ENCODE measurements around the gene ANKRD55. TPM values are rescaled to one million over a fixed set of nuclear protein-coding genes. Genes with fewer than 3 reads are reported as not detected.
"Not testable (repeated sequence)": the region's sequence is repeated elsewhere in the genome, so short reads cannot be mapped to it uniquely, and the experiment has no call there.

Gene ANKRD55
- total RNA-seq, 1 donor from 2014 or later: 0.79 TPM

- no peak overlapping the region for H3K27ac Mint-ChIP-seq
- intact Hi-C loops (cut with micrococcal nuclease): no loop called here
- DNase-seq: no peak
- H3K36me3 Mint-ChIP-seq (ENCODE audit: low read depth): no peaks in the 10 kb centered on the region
- peaks cover 38% of the 10 kb centered on the region for H3K4me1 Mint-ChIP-seq
- no peaks in the 10 kb centered on the region for H3K27me3 Mint-ChIP-seq
- no peak overlapping the region for H3K4me3 Mint-ChIP-seq
- peaks cover 7% of the 10 kb centered on the region for H3K9me3 Mint-ChIP-seq
Observed at GRCh38 chr5:56085193-56085592, 147.9 kb downstream of the ANKRD55 start.

DNA sequence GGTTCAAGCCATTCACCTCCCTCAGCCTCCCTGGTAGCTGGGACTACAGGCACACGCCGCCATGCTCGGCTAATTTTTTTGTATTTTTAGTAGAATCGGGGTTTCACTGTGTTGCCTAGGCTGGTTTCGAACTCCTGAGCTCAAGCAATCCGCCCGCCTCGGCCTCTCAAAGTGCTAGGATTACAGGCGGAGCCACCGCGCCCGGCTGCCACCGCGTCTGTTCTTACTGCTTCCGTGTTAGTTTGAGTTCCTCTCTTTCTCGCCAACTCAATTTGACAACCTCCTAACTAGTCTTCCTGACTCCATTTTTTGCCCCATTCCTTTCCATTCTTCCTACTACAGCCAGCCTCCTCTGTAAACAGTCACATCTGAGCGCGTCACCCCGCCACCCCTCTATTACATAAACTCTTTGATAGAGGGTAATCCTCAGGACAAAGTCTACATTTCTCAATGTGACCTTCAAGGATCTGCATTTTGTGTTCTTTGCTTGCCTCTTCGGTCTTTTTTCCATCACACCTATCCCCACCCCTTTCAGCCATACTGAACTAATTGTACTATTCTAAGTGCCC is 149.8 kb downstream of the ANKRD55 start:
- peak overlapping the region; percentile 12 for H3K4me3 Mint-ChIP-seq
- H3K36me3 Mint-ChIP-seq (ENCODE audit: low read depth): no peaks in the 10 kb centered on the region
- H3K27ac Mint-ChIP-seq: no peak overlapping the region
- no peak for DNase-seq
- H3K27me3 Mint-ChIP-seq: peaks cover 2% of the 10 kb centered on the region
- H3K4me1 Mint-ChIP-seq: peaks cover 26% of the 10 kb centered on the region
- intact Hi-C loops (cut with micrococcal nuclease): no loop called here
- peaks cover 7% of the 10 kb centered on the region for H3K9me3 Mint-ChIP-seq

DNA sequence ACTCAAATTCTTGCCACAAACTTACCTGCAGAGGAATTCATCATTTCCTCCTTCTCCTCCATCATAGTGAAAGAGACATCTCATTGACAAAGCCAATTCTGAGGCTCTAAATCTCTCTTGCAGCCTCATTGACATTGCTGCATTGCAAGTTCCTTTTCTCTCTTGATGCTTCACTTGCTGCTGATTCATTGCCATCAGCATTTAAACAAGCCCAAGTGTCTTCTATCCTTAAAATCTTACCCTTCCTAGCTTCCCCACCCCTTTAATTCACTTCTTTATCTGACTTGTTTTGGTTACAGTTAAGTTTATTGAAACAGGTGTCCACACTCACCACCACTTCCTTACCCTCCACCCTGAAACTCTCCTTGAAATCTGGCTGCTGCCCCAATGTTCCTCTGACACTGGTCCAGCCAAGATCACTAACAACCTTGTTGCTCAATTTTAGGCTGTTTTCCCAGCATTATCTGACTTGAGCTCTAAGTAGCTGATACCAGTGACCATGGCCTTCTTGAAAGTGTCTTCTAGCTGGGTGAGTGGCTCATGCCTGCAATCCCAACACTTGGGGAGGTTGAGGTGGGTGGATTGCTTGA is 152.0 kb downstream of the ANKRD55 start:
- H3K27ac Mint-ChIP-seq: peak overlapping the region; percentile 43
- not testable (repeated sequence) for H3K9me3 Mint-ChIP-seq; H3K27me3 Mint-ChIP-seq; H3K36me3 Mint-ChIP-seq (ENCODE audit: low read depth)
- DNase-seq: peak; percentile 74
- peaks cover 28% of the 10 kb centered on the region for H3K4me1 Mint-ChIP-seq
- peak overlapping the region; percentile 28 for H3K4me3 Mint-ChIP-seq
- intact Hi-C loops (cut with micrococcal nuclease): loop anchor here (1.0 to 2.0 kb wide), 4 partner anchors 8 to 68 kb away; no protein-coding TSS in a partner anchor

DNA sequence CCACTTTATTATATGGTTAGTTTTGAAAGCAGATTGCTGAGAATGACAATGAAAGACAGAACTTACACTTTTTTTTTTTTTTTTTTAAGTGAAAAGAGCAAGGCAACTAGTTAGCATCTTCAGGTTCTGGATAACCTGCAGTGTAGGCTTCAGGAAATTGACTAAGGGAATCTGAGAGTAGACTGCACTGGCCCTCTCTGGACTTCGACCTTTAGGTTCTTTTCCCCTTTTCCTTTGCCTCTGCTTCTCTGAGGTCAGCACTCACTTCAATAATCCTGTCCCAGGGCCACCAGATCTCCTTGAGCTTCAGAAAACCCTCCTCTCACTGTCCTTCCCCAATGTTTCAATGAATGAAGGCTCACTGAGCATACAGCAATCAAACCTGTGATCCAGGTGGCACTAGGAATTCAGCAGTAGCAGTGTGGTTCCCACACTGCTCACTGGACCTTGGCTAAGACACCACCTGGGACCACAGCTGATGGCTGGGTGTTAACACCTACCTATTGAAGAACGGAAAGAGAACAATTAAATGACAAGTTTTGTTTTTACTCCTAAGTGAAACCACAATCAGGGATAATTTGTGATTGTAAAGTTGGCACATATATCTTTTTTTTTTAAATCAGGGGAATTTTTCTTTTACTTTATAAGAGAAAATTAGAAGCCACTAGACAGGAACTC is 152.6 kb downstream of the ANKRD55 start:
- Mint-ChIP-seq H3K4me1 (peaks cover 28% of the 10 kb centered on the region), H3K27me3 (peaks cover 2% of the 10 kb centered on the region), H3K27ac (peak overlapping the region; percentile 65), H3K36me3 (ENCODE audit: low read depth) (no peaks in the 10 kb centered on the region), H3K9me3 (peaks cover 7% of the 10 kb centered on the region), H3K4me3 (no peak overlapping the region)
- intact Hi-C loops (cut with micrococcal nuclease): loop anchor here (1.0 to 2.0 kb wide), 4 partner anchors 9 to 68 kb away; no protein-coding TSS in a partner anchor
- DNase-seq: peak; percentile 71

DNA sequence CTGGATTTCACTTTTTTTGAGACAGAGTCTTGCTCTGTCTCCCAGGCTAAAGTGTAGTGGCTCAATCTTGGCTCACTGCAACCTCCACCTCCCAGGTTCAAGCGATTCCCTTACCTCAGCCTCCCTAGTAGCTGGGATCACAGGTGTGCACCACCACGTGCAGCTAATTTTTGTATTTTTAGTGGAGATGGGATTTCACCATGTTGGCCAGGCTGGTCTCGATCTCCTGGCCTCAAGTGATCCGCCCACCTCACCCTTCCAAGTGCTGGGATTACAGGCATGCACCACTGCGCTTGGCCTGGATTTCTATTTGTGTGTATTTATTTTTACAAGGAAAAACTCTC is 154.0 kb downstream of the ANKRD55 start:
- H3K27me3 Mint-ChIP-seq; H3K4me3 Mint-ChIP-seq; H3K27ac Mint-ChIP-seq; H3K36me3 Mint-ChIP-seq (ENCODE audit: low read depth); H3K9me3 Mint-ChIP-seq; intact Hi-C loops (cut with micrococcal nuclease); DNase-seq: not testable (repeated sequence)
- H3K4me1 Mint-ChIP-seq: peaks cover 22% of the 10 kb centered on the region

DNA sequence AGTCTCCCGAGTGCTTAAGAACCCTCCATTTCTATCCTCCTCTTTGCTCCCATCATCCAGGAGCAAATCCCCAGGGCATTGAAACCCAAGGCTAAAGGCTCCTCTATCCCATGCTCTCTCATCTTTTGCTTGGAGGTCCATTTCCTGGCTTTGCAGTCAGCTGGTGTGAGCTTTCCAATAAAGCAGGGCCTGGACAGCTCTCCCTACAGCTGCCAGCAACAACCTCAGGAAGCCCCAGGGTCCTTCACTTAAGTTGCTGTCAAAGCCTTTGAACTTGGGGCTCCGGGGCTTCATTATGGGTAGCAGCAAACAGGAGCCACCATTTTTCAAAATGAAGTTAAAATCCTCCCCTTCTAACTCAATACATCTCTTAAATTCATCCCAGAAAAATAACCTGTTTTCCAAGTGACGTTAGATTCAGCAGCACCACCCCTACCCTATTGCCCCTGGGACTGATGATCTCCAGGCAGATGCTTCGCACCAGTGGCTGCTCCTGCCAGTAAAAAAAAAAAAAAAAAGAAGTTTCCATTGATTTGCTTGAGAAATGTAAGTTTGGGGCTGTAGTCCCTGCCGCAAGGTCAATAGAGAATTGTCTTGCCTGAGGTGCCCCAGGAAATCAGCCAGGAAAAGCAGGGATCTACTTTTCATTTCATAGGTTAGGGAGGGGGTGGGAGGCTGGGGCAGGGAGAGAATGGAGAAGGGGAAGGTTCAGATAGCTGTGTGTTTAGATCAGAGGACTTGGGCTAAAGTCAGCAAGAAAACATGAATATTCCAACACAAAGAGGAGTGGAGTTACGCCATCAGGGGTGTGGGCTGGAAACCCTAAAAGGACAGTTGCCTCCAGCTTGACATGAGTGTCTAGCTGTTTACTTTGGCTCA is 154.6 kb downstream of the ANKRD55 start:
- Mint-ChIP-seq H3K4me3 (no peak overlapping the region), H3K4me1 (peaks cover 23% of the 10 kb centered on the region), H3K27ac (no peak overlapping the region), H3K27me3 (peaks cover 2% of the 10 kb centered on the region), H3K36me3 (ENCODE audit: low read depth) (no peaks in the 10 kb centered on the region), H3K9me3 (peaks cover 6% of the 10 kb centered on the region)
- DNase-seq: no peak
- intact Hi-C loops (cut with micrococcal nuclease): no loop called here

DNA sequence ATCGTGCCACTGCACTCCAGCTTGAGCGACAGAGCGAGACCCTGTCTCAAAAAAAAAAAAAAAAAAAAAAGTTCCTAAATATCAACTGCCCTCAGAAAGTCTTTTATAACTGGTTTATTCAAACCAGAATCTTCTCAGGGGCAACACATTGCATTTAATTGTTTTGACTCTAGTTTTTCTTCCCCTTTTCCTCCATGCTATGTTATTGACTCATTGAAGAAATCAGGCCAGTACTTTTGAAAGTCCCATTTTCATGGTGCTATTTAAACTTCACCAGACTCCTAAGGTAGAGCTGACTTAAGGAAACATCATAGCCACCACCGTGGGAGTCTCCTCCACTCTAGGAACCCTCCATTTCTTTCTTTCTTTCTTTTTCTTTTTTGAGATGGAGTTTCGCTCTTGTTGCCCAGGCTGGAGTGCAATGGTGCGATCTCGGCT is 155.3 kb downstream of the ANKRD55 start:
- intact Hi-C loops (cut with micrococcal nuclease): no loop called here
- peaks cover 3% of the 10 kb centered on the region for H3K9me3 Mint-ChIP-seq
- peaks cover 2% of the 10 kb centered on the region for H3K27me3 Mint-ChIP-seq
- H3K27ac Mint-ChIP-seq: no peak overlapping the region
- no peak for DNase-seq
- peaks cover 28% of the 10 kb centered on the region for H3K4me1 Mint-ChIP-seq
- no peaks in the 10 kb centered on the region for H3K36me3 Mint-ChIP-seq (ENCODE audit: low read depth)
- H3K4me3 Mint-ChIP-seq: no peak overlapping the region

- Mint-ChIP-seq H3K9me3 (no peaks in the 10 kb centered on the region), H3K27ac (no peak overlapping the region), H3K4me1 (peaks cover 25% of the 10 kb centered on the region), H3K36me3 (ENCODE audit: low read depth) (peaks cover 3% of the 10 kb centered on the region), H3K27me3 (peaks cover 2% of the 10 kb centered on the region), H3K4me3 (no peak overlapping the region)
- no peak for DNase-seq
- intact Hi-C loops (cut with micrococcal nuclease): no loop called here
Observed at GRCh38 chr5:56076486-56076885, 156.6 kb downstream of the ANKRD55 start.

DNA sequence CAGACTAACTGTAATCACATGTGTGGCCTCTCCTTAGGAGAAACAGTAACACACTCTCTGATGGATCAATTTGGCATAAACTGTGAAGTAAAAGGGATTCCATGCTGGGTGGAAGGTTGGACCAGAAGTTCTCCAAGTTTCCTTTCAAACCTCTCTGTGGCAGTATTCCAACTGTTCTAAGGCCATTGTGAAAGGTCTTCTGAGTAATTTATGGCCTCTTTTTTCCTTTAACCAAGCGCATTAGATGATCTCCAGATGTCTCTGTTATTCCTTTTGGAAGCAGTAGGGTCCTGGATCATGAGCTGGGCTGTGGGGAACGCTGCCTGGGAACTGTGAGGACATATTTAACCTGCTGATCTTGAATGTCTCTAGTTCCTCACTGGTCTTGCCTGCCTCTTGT is 157.8 kb downstream of the ANKRD55 start:
- Mint-ChIP-seq H3K27me3 (peaks cover 4% of the 10 kb centered on the region), H3K9me3 (no peaks in the 10 kb centered on the region), H3K4me1 (peaks cover 28% of the 10 kb centered on the region), H3K4me3 (no peak overlapping the region), H3K27ac (no peak overlapping the region), H3K36me3 (ENCODE audit: low read depth) (peaks cover 3% of the 10 kb centered on the region)
- no peak for DNase-seq
- intact Hi-C loops (cut with micrococcal nuclease): no loop called here

- intact Hi-C loops (cut with micrococcal nuclease): no loop called here
- Mint-ChIP-seq H3K27me3 (peaks cover 2% of the 10 kb centered on the region), H3K36me3 (ENCODE audit: low read depth) (peaks cover 3% of the 10 kb centered on the region), H3K4me3 (no peak overlapping the region), H3K27ac (no peak overlapping the region), H3K9me3 (no peaks in the 10 kb centered on the region), H3K4me1 (peaks cover 41% of the 10 kb centered on the region)
- DNase-seq: no peak
Observed at GRCh38 chr5:56072863-56073766, 160.0 kb downstream of the ANKRD55 start.

GRCh38 chr5:56071470-56071869 is 161.7 kb downstream of the ANKRD55 start:
- Mint-ChIP-seq H3K36me3 (ENCODE audit: low read depth) (peaks cover 3% of the 10 kb centered on the region), H3K27ac (peak overlapping the region; percentile 62), H3K9me3 (no peaks in the 10 kb centered on the region), H3K4me3 (peak overlapping the region; percentile 27), H3K27me3 (peaks cover 2% of the 10 kb centered on the region), H3K4me1 (peaks cover 44% of the 10 kb centered on the region)
- no peak for DNase-seq
- intact Hi-C loops (cut with micrococcal nuclease): no loop called here

DNA sequence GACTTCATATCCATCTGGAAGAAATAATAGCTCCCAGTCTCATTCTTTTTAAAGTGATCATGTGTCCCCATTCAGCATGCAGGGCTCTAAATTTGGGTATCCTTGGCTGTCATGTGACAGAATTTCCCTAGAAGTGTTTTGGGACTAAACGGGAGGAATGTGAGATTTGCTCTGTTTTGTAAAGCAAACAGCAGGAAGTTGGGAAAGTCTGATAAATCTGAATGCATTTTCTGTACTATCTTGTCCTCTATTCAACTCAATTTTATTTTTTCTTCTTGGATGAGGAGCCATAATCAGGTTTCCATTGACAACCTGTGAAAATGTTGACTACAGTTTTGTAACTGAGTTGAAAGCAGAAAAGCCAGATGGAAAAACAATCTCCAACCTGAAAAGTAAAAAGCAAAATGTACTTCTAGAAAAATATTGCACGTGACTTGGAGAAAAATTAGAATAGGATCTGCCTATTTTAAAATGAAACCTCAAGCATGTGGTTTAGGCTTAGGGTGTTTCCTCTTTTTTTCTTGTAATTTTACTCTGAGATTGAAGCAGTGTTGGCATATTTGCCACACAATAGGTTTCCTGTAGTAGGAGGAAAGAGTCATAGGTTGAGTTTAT is 162.2 kb downstream of the ANKRD55 start:
- Mint-ChIP-seq H3K9me3 (no peaks in the 10 kb centered on the region), H3K27ac (no peak overlapping the region), H3K4me1 (peaks cover 44% of the 10 kb centered on the region), H3K36me3 (ENCODE audit: low read depth) (peaks cover 3% of the 10 kb centered on the region), H3K4me3 (peak overlapping the region; percentile 27), H3K27me3 (peaks cover 2% of the 10 kb centered on the region)
- intact Hi-C loops (cut with micrococcal nuclease): no loop called here
- DNase-seq: no peak
